GM18858 (cell line): ENCODE data around the gene MACROH2A1.

ENCODE experiments used
- ATAC-seq: cut with Tn5 transposase; IDR thresholded peaks from one replicate; pipeline ENCODE4 v1.9.1; 2021; ENCODE audit not compliant: unreplicated experiment

The MACROH2A1 gene

GRCh38 chr5:135335031-135335828 is 63.8 kb downstream of the MACROH2A1 start:
- no peak for ATAC-seq

- no peak for ATAC-seq
These were observed 65.1 kb downstream of the MACROH2A1 start for GRCh38 chr5:135333732-135334515.

GRCh38 chr5:135332519-135333150 is 66.4 kb downstream of the MACROH2A1 start:
- ATAC-seq, result no peak

- ATAC-seq, result no peak
These were observed 67.4 kb downstream of the MACROH2A1 start for GRCh38 chr5:135331612-135332011.

- no peak for ATAC-seq
These were observed 68.3 kb downstream of the MACROH2A1 start for GRCh38 chr5:135330798-135331096.

- no peak for ATAC-seq
These were observed 68.9 kb downstream of the MACROH2A1 start for GRCh38 chr5:135329913-135330797.

GRCh38 chr5:135329066-135329912 is 69.7 kb downstream of the MACROH2A1 start:
- no peak for ATAC-seq

- ATAC-seq, result no peak
These were observed 70.8 kb downstream of the MACROH2A1 start for GRCh38 chr5:135328128-135328687.

- ATAC-seq, result no peak
These were observed 71.5 kb downstream of the MACROH2A1 start for GRCh38 chr5:135327429-135328127.

GRCh38 chr5:135326296-135327254 is 72.5 kb downstream of the MACROH2A1 start:
- ATAC-seq, result no peak

- no peak for ATAC-seq
These were observed 74.0 kb downstream of the MACROH2A1 start for GRCh38 chr5:135324897-135325650.

- no peak for ATAC-seq
These were observed 74.9 kb downstream of the MACROH2A1 start for GRCh38 chr5:135324160-135324559.

GRCh38 chr5:135323701-135324132 is 75.3 kb downstream of the MACROH2A1 start:
- ATAC-seq, result no peak

GRCh38 chr5:135323227-135323626 is 75.8 kb downstream of the MACROH2A1 start:
- no peak for ATAC-seq

- ATAC-seq, result no peak
These were observed 76.3 kb downstream of the MACROH2A1 start for GRCh38 chr5:135322744-135323143.

- no peak for ATAC-seq
These were observed 76.8 kb downstream of the MACROH2A1 start for GRCh38 chr5:135322271-135322670.
